AML-193 (cell line): ENCODE results near the gene MFAP3L.
A peak's percentile ranks its signal among the peaks of the same experiment; 100 is the strongest.

Experiments used
- DNase-seq, 2 experiments: peaks; one replicate each; lab custom pipeline; 2025; lab: John Stamatoyannopoulos, UW

The MFAP3L gene

GRCh38 chr4:170022211-170022610, 4.0 kb downstream of the MFAP3L start:
- no peak for DNase-seq

GRCh38 chr4:170017252-170017651, 8.9 kb downstream of the MFAP3L start:
- DNase-seq, result no peak

- DNase-seq, result no peak
Observed at GRCh38 chr4:170015285-170015684, 10.9 kb downstream of the MFAP3L start.

DNA sequence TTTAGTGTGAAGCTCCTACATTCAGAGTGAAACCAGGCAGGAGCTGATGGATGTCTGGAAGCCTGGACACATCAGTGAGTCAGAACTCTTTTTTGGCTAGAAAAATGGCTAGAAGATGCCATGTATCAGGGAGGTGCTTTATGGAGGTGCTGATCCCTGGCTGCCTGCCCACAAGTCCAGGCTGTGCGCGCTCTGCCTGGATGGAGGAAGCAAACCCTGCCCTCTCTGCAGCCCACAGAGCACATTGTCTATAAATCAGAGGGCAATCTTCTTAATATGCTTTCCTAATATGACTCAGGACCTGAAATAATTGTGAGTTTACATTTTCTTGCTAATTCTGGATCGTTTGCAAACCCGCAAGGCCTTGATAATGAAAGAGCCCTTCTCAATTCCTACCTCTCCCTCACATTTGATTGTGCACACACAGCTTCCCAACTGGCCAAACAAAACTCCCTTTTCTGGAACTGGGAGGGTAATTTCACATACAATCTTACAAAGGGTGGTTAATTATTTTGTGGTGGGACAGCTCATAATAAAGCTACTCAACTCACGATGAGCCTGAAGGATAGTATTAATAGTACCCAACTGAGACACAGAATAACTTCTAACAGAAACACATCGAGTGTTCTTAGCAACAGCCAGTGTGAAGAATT, 11.7 kb downstream of the MFAP3L start:
- DNase-seq, result no peak

- no peak for DNase-seq
Observed at GRCh38 chr4:170012629-170012958, 13.6 kb downstream of the MFAP3L start.

DNA sequence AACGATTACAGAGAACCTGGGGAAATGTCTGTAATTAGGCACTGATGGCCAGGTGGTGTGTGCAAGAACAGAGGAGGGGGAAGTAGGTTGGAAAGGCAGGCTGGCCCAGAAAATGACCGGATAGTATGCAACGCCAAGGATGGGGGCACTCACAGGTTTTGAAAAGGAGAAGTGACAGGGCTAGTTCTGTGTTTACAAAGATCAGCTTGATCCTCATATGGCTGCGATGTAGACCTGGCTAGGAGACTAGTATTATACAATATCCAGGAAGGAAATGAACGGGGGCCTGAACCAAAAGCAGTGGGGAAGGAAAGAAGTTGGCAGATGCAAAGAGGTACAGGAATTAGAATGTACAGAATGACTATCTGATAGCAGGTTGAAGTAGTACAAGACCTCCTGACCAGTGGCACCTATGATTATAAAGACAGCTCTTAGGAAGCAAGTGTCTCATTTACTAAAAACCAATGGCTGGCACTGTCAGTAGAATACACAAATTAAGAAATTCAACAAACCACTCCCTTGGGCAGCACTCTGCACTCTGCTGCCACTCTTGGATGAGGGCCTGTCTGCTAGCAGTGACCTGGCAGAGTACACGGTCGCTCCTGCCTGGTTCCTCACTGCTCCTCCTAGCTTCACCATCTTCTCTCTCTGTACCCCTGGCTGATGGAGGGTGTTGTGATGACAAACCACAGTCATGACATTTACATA, 14.1 kb downstream of the MFAP3L start:
- peak; percentile 32 to 33 for DNase-seq

DNA sequence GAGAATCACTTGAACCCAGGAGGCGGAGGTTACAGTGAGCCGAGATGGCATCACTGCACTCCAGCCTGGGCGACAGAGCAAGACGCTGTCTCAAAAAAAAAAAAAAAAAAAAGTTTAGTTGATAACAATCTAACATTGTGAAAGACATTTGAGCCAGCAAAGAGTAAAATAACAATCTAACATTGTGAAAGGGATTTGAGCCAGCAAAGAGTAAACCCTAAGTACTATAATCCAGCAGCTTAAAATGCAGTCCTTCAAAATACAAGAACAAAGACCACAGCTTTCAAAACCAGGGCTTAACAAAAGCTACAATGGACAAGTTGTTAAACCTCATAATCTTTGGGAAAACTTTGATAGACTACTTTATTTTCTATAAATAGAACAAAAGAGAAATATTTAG, 16.9 kb downstream of the MFAP3L start:
- no peak for DNase-seq

GRCh38 chr4:170008801-170009200, 17.4 kb downstream of the MFAP3L start:
- DNase-seq, result no peak

- no peak for DNase-seq
Observed at GRCh38 chr4:170008371-170008770, 17.8 kb downstream of the MFAP3L start.

- peak; percentile 75 to 77 for DNase-seq
Observed at GRCh38 chr4:170007113-170007512, 19.1 kb downstream of the MFAP3L start.

DNA sequence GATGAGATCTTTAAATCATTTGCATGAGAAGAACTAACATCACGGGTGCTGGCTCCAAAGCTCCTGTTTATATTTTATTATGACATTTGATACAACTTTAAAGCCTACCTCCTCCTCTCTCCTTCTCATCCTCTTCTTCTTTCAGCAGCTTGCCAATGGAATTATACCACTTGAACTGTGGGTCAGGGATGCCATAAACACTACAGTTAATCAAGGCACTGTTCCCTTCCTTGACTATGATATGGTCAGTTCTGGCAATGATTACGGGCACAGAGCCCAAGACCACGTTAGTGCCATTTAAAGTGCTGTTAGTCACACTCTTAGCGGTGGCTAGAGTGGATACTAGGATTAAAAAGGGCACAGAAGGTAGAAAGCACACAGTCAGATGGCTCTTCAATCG, 20.7 kb downstream of the MFAP3L start:
- DNase-seq, result no peak

DNA sequence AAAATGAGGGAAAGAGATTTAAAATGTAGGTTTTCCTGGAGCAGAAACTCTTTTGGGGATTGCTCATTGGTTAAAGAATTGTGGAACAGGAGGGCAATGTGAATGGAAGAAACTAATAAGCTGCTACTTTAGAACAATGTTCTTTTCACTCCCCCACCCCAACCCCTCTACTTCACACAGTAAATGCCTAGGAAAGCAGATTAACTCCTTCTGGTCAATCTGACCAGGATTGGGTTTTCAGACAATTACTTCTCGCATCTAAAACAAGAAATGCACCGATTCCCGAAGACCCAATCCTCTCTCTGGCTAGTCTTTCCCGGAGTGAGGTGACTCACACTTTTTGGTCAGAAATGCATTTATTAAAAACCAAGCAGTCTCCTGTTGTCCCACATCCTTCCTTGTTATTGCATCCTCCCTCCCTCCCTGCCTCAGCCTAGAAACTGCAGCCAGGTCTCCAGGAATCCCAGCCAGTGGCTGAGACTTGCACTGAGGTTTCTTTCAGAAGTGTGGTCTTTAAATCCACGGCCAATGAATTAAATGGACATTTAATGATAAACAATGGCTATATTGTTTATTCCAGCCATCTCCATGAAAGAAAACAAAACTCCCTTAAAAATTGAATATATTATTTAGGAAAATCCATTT, 21.4 kb downstream of the MFAP3L start:
- no peak for DNase-seq

GRCh38 chr4:170003071-170004070, 22.8 kb downstream of the MFAP3L start:
- no peak for DNase-seq

DNA sequence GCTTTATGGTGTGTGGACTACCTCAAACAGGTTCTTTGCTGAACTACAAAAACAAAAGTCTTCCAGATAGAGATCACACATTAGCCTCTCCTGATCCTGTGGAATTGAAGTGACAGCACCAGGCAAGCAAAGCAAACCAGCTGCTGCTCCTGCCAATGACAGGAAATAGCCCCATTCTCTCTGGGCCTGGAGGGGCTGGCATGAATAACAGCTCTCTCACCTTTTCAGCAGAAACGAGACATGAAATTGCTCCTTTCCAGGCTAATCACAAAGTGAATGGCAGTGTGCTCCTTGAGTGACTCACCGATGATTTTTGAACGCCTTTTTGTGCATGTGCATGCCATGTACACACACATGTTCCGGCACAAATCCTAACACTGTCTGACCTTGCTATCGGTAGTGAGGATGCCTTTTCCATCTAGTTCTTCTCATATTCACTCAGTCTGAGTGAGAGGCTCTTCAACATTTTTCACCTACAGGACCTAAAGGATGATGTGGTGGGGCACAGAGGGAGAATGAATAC, 24.4 kb downstream of the MFAP3L start:
- DNase-seq, result no peak

GRCh38 chr4:170001011-170001744, 25.0 kb downstream of the MFAP3L start:
- no peak for DNase-seq

GRCh38 chr4:169999923-170000322, 26.3 kb downstream of the MFAP3L start:
- DNase-seq, result no peak

GRCh38 chr4:169998981-169999380, 27.2 kb downstream of the MFAP3L start:
- DNase-seq, result no peak

GRCh38 chr4:169996379-169997240, 29.6 kb downstream of the MFAP3L start:
- DNase-seq, result no peak

DNA sequence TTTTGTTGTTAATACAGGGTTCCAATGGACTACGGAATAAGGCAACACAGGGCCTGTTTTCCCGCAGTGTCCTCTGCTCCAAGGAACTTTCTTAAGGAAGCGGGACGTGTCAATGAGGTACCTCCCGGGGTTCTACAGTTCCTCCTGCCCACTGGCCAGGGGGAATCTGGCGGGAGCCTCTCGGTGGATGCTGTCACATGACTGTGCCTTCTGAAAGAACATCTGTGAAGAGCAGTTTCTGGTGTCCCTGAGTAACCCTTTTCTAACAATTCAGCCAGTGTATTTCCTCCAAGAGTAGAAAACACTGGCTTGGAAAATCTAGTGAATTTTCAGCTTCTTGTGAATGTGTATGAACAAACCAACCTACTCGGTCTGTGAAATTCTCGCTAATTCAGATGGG, 32.7 kb downstream of the MFAP3L start:
- no peak for DNase-seq

- no peak for DNase-seq
Observed at GRCh38 chr4:169988252-169988651, 37.9 kb downstream of the MFAP3L start.
